PC-3 (cell line): ENCODE measurements around the gene MDFIC. TPM values are rescaled to one million over a fixed set of nuclear protein-coding genes. Genes with fewer than 3 reads are reported as not detected.

Source experiments
- ATAC-seq: fragments of 200-7000 bp; cut with Tn5 transposase; 2 replicates; pipeline ENCODE4 v1.9.1; 2020; ENCODE audit warnings: mild to moderate bottlenecking, moderate library complexity
- BruUV-seq: library from RNA; stranded (reverse); fragments of 400-500 nt; replicated peaks from 2 replicates; lab custom pipeline; 2021; lab: Mats Ljungman, UMichigan
- CTCF ChIA-PET: fragments of 300-600 bp; sonication (Branson Sonifier 250); formaldehyde crosslinking; loops from one replicate; lab custom pipeline; 2022; ENCODE audit warnings: antibody characterized with exemption; lab: Charles Lee
- POLR2A ChIA-PET: fragments of 300-600 bp; sonication (Branson Sonifier 250); formaldehyde crosslinking; loops from one replicate; lab custom pipeline; 2022; ENCODE audit warnings: antibody characterized with exemption; ENCODE audit not compliant: unreplicated experiment; lab: Charles Lee
- DNase-seq: peaks from one replicate; pipeline ENCODE4 v3.0.0-alpha.2; 2015
- H2AFZ ChIP-seq: fragments of 300-600 bp; sonication (generic); 2 replicates; pipeline ENCODE4 v1.6.0; 2016; ENCODE audit warnings: antibody characterized with exemption, low read length
- H3F3A ChIP-seq: fragments of 300-600 bp; sonication (generic); one replicate; pipeline ENCODE4 v1.6.0; 2017; ENCODE audit warnings: antibody characterized with exemption, low read length, control low read depth, mild to moderate bottlenecking; ENCODE audit not compliant: unreplicated experiment
- H3K27ac ChIP-seq: fragments of 300-600 bp; sonication (generic); 2 replicates; pipeline ENCODE4 v1.5.1; 2016; ENCODE audit warnings: mild to moderate bottlenecking, low read length
- H3K27me3 ChIP-seq: fragments of 300-600 bp; sonication (generic); 2 replicates; pipeline ENCODE4 v1.6.1; 2016; ENCODE audit warnings: low read length, mixed read lengths
- H3K36me3 ChIP-seq: fragments of 300-600 bp; sonication (generic); 2 replicates; pipeline ENCODE4 v1.6.1; 2016; ENCODE audit warnings: low read depth, mixed run types, low read length, mixed read lengths
- H3K4me1 ChIP-seq: fragments of 300-600 bp; sonication (generic); 2 replicates; pipeline ENCODE4 v1.5.1; 2016; ENCODE audit warnings: low read length; ENCODE audit not compliant: insufficient read depth
- H3K4me2 ChIP-seq: fragments of 300-600 bp; sonication (generic); 2 replicates; pipeline ENCODE4 v1.6.0; 2016; ENCODE audit warnings: low read length
- H3K4me3 ChIP-seq: fragments of 300-600 bp; sonication (generic); 2 replicates; pipeline ENCODE4 v1.5.1; 2016; ENCODE audit warnings: mild to moderate bottlenecking, low read length, mixed read lengths
- H3K79me2 ChIP-seq: fragments of 300-600 bp; sonication (generic); 2 replicates; pipeline ENCODE4 v1.6.1; 2017; ENCODE audit warnings: low read length, mixed read lengths
- H3K9ac ChIP-seq: fragments of 300-600 bp; sonication (generic); 2 replicates; pipeline ENCODE4 v1.6.0; 2016; ENCODE audit warnings: mild to moderate bottlenecking, low read length
- H3K9me2 ChIP-seq: fragments of 300-600 bp; sonication (generic); replicated peaks from 2 replicates; pipeline ENCODE4 v1.6.1; 2016; ENCODE audit warnings: mixed run types, low read length, mixed read lengths
- H3K9me3 ChIP-seq: fragments of 300-600 bp; sonication (generic); 2 replicates; pipeline ENCODE4 v1.6.1; 2016; ENCODE audit warnings: low read length, mixed read lengths
- H4K20me1 ChIP-seq: fragments of 300-600 bp; sonication (generic); 2 replicates; pipeline ENCODE4 v1.6.1; 2016; ENCODE audit warnings: low read length, mixed read lengths
- EZH2 ChIP-seq: fragments of 300-600 bp; sonication (generic); IDR thresholded peaks from one replicate; pipeline ENCODE4 v1.6.1; 2017; ENCODE audit warnings: antibody characterized with exemption, mild to moderate bottlenecking, low read length; ENCODE audit not compliant: unreplicated experiment
- EZH2phosphoT487 ChIP-seq: fragments of 300-600 bp; sonication (generic); IDR thresholded peaks from 2 replicates; pipeline ENCODE4 v1.6.1; 2018; ENCODE audit warnings: mild to moderate bottlenecking, antibody characterized with exemption, low read length, borderline replicate concordance
- intact Hi-C: fragments of 100-400 bp; cut with micrococcal nuclease; formaldehyde crosslinking; loops from 2 replicates; pipeline ENCODE4 v1.9.0; 2023
- total RNA-seq: library from RNA; depleted of rRNA; stranded (reverse); fragments of >200 nt; gene quantifications from 2 replicates; pipeline ENCODE4 v1.2.3, GENCODE V29; 2014
- TF ChIP-seq, protein P1 (sequence below): fragments of 300-600 bp; sonication (generic); conservative IDR thresholded peaks from 2 replicates; pipeline ENCODE4 v1.5.1; 2017; ENCODE audit warnings: antibody characterized with exemption, low read depth, mild to moderate bottlenecking, low read length

Gene MDFIC
- total RNA-seq, 1 experiment from 2014 or later: 33.9 TPM

DNA sequence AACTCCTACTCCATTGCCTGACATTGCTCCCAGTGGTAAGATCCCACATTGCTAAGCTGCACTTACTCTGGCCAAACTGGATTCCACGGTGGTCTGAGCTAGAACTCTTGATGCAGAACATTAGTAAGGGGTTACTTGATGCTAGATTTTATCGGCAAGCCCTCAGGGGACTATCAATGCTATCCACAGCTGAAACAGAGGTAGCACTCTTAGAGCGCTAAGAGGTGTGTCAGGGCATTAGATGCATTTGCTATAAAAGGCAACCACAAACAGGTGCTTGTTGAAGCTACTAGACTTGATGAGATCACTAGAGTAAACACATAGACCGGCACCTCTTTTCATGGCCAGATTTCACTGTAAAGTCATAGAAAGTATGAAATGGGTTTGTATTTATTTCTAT is 116.3 kb downstream of the MDFIC start:
- DNase-seq (peak; percentile 57), ATAC-seq (peak; percentile 55)
- intact Hi-C loops: no loop called here
- Histone ChIP-seq H3K9me2 (no peaks in the 10 kb centered on the region), H3K36me3 (no peaks in the 10 kb centered on the region), H2AFZ (no peak overlapping the region), H3K9me3 (no peaks in the 10 kb centered on the region), H3K4me3 (no peak overlapping the region), H3K9ac (no peak overlapping the region), H3K27ac (no peak overlapping the region), H4K20me1 (no peaks in the 10 kb centered on the region), H3K4me1 (0 out of 2 replicates have a peak, but pooled peaks cover 3% of the 10 kb centered on the region), H3K27me3 (no peaks in the 10 kb centered on the region), H3F3A (no peaks in the 10 kb centered on the region), H3K79me2 (no peaks in the 10 kb centered on the region), H3K4me2 (no peak overlapping the region)
- POLR2A ChIA-PET: no interaction called here
- TF ChIP-seq EZH2: no peak
- no peak for TF ChIP-seq EZH2phosphoT487
- TF ChIP-seq, protein P1, sequence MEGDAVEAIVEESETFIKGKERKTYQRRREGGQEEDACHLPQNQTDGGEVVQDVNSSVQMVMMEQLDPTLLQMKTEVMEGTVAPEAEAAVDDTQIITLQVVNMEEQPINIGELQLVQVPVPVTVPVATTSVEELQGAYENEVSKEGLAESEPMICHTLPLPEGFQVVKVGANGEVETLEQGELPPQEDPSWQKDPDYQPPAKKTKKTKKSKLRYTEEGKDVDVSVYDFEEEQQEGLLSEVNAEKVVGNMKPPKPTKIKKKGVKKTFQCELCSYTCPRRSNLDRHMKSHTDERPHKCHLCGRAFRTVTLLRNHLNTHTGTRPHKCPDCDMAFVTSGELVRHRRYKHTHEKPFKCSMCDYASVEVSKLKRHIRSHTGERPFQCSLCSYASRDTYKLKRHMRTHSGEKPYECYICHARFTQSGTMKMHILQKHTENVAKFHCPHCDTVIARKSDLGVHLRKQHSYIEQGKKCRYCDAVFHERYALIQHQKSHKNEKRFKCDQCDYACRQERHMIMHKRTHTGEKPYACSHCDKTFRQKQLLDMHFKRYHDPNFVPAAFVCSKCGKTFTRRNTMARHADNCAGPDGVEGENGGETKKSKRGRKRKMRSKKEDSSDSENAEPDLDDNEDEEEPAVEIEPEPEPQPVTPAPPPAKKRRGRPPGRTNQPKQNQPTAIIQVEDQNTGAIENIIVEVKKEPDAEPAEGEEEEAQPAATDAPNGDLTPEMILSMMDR: no peak
- CTCF ChIA-PET: no interaction called here
- no TSS peak for BruUV-seq

DNA sequence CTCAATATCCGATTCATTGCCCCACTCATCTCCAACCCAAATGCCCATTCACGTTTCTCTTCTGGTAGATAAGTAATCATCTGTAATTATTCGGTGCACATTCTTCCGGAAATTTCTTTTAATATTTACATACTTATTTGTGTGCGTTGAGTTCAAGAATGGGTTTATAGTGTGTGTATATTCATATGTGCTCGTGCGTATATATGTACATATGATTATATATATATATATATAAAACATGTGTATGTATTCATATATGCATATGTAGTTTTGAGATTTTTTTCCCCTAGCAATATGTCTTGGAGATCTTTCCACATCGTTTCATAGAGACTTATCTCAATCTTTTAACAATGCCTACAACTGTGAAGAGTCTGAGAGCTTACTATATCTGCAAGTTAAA is 118.2 kb downstream of the MDFIC start:
- no TSS peak for BruUV-seq
- Histone ChIP-seq H3K9ac (no peak overlapping the region), H3K4me2 (no peak overlapping the region), H3K36me3 (no peaks in the 10 kb centered on the region), H3K4me3 (no peak overlapping the region), H3K4me1 (0 out of 2 replicates have a peak, but pooled peaks cover 3% of the 10 kb centered on the region), H4K20me1 (no peaks in the 10 kb centered on the region), H3K79me2 (no peaks in the 10 kb centered on the region), H2AFZ (no peak overlapping the region), H3F3A (no peaks in the 10 kb centered on the region), H3K9me3 (no peaks in the 10 kb centered on the region), H3K27me3 (no peaks in the 10 kb centered on the region), H3K9me2 (no peaks in the 10 kb centered on the region), H3K27ac (no peak overlapping the region)
- intact Hi-C loops: no loop called here
- ATAC-seq (no peak), DNase-seq (no peak)
- ChIA-PET CTCF (no interaction called here), POLR2A (no interaction called here)
- TF ChIP-seq, protein P1: no peak
- TF ChIP-seq EZH2 (no peak), EZH2phosphoT487 (no peak)

DNA sequence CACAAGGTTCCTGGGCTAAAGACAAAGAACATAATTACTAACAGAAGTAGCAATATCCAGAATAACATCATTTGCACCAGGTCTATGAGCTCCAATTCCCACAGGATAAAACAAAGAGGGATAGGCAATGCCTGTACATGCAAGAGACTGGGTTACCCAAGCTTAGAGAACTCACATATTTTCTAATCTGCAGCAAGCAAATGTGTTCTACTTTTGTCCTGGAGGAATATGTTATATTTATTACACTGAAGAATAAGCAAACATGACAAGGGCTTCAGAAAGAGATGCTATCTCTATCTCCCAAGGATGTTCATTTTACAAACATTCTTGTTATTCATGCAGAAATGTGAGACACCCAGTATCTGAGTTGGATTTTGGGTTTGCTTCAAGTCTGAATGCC is 118.6 kb downstream of the MDFIC start:
- TF ChIP-seq EZH2phosphoT487: no peak
- no peak for TF ChIP-seq EZH2
- TF ChIP-seq, protein P1: no peak
- H2AFZ ChIP-seq: no peak overlapping the region
- BruUV-seq: no TSS peak
- H3K9me2 ChIP-seq: no peaks in the 10 kb centered on the region
- no peak for ATAC-seq
- H3F3A ChIP-seq: no peaks in the 10 kb centered on the region
- no peaks in the 10 kb centered on the region for H4K20me1 ChIP-seq
- no peak overlapping the region for H3K27ac ChIP-seq
- no peak overlapping the region for H3K4me2 ChIP-seq
- ChIA-PET CTCF (no interaction called here), POLR2A (no interaction called here)
- no peaks in the 10 kb centered on the region for H3K36me3 ChIP-seq
- no peak overlapping the region for H3K9ac ChIP-seq
- no peaks in the 10 kb centered on the region for H3K27me3 ChIP-seq
- intact Hi-C loops: no loop called here
- H3K79me2 ChIP-seq: no peaks in the 10 kb centered on the region
- DNase-seq: no peak
- no peaks in the 10 kb centered on the region for H3K9me3 ChIP-seq
- H3K4me3 ChIP-seq: no peak overlapping the region
- 0 out of 2 replicates have a peak, but pooled peaks cover 3% of the 10 kb centered on the region for H3K4me1 ChIP-seq
